HCT116 (cell line): ENCODE measurements around the gene ARFGAP1. TPM values are rescaled to one million over a fixed set of nuclear protein-coding genes. Genes with fewer than 3 reads are reported as not detected.

Source experiments
- ATAC-seq: fragments of 200-7000 bp; cut with Tn5 transposase; 2 replicates; pipeline ENCODE4 v1.9.1; 2020; ENCODE audit warnings: mild to moderate bottlenecking, moderate library complexity
- BruUV-seq: library from RNA; stranded (reverse); fragments of 400-500 nt; replicated peaks from 2 replicates; lab custom pipeline; 2021; lab: Mats Ljungman, UMichigan
- CTCF ChIA-PET: fragments of 300-600 bp; sonication (Branson Sonifier 250); formaldehyde crosslinking; loops from one replicate; lab custom pipeline; 2021; ENCODE audit warnings: antibody characterized with exemption; lab: Charles Lee
- POLR2A ChIA-PET: fragments of 300-600, 350-600 bp; sonication (Branson Sonifier 250); formaldehyde crosslinking; loops from one replicate; lab custom pipeline; 2021; ENCODE audit warnings: antibody characterized with exemption; lab: Charles Lee
- RAD21 ChIA-PET, 2 experiments: fragments of 300-600 bp; sonication (Branson Sonifier 250); formaldehyde crosslinking; loops; one replicate each; lab custom pipeline; 2023; ENCODE audit warnings: low total read pairs in 2 of 2; ENCODE audit not compliant: uncharacterized antibody in 2 of 2, unreplicated experiment in 2 of 2, low non-redundant PET in 1 of 2; lab: Charles Lee
- DNase-seq: peaks from one replicate; pipeline ENCODE4 v3.0.0-alpha.2; 2010; ENCODE audit warnings: low read depth, low spot score
- H2AFZ ChIP-seq: fragments of 200-600 bp; shearing (Covaris generic), sonication (generic); 2 replicates; pipeline ENCODE4 v1.6.1; 2017; ENCODE audit warnings: low read depth, mixed run types, mixed read lengths, antibody characterized with exemption, low read length; ENCODE audit not compliant: poor library complexity, severe bottlenecking
- H3K27ac ChIP-seq: 2 replicates; pipeline ENCODE4 v1.5.1; 2012; ENCODE audit warnings: low read depth, low read length
- H3K27me3 ChIP-seq: fragments of 200-600 bp; sonication (generic); 2 replicates; pipeline ENCODE4 v1.6.1; 2016; ENCODE audit warnings: mixed run types, low read length, mixed read lengths; ENCODE audit not compliant: insufficient read depth
- H3K36me3 ChIP-seq, 2 experiments: fragments of 200-500 bp in 1 of 2; fragments of 200-600 bp in 1 of 2; sonication (Bioruptor generic) in 1 of 2; sonication (generic) in 1 of 2; 2 replicates each; pipeline versions ENCODE4 v1.5.1 to v1.6.1; 2014 to 2016; ENCODE audit warnings: low read length in 2 of 2, inconsistent platforms in 1 of 2, mixed read lengths in 1 of 2, mixed run types in 1 of 2; ENCODE audit not compliant: insufficient read depth in 2 of 2, control insufficient read depth in 1 of 2
- H3K4me1 ChIP-seq, 2 experiments: fragments of 200-600 bp in 1 of 2; sonication (generic) in 1 of 2; 2 replicates each; pipeline versions ENCODE4 v1.5.1 to v1.6.1; 2012 to 2017; ENCODE audit warnings: low read length in 2 of 2, inconsistent platforms in 1 of 2, mild to moderate bottlenecking in 1 of 2, mixed read lengths in 1 of 2, mixed run types in 1 of 2, moderate library complexity in 1 of 2; ENCODE audit not compliant: insufficient read depth in 2 of 2, control insufficient read depth in 1 of 2
- H3K4me2 ChIP-seq: fragments of 200-600 bp; sonication (generic); 2 replicates; pipeline ENCODE4 v1.6.1; 2017; ENCODE audit warnings: mixed run types, low read length, mixed read lengths
- H3K4me3 ChIP-seq, 2 experiments: fragments of 200-600 bp in 1 of 2; sonication (generic) in 1 of 2; replicated peaks in 1 of 2; 2 replicates each; pipeline ENCODE4 v1.5.1; 2011 to 2016; ENCODE audit warnings: low read length in 2 of 2, control low read depth in 1 of 2, low read depth in 1 of 2, mild to moderate bottlenecking in 1 of 2, mixed read lengths in 1 of 2, mixed run types in 1 of 2
- H3K79me2 ChIP-seq: fragments of 200-600 bp; sonication (generic); 2 replicates; pipeline ENCODE4 v1.6.1; 2017; ENCODE audit warnings: mild to moderate bottlenecking, mixed run types, low read length, moderate library complexity, mixed read lengths; ENCODE audit not compliant: insufficient read depth
- H3K9ac ChIP-seq: fragments of 200-600 bp; sonication (generic); 2 replicates; pipeline ENCODE4 v1.6.1; 2016; ENCODE audit warnings: low read length, mixed read lengths
- H3K9me2 ChIP-seq: fragments of 200-600 bp; sonication (generic), shearing (Covaris generic); 2 replicates; pipeline ENCODE4 v1.6.1; 2017; ENCODE audit warnings: mixed run types, mild to moderate bottlenecking, moderate library complexity; ENCODE audit not compliant: insufficient read depth
- H3K9me3 ChIP-seq, 2 experiments: fragments of 200-500 bp in 1 of 2; fragments of 200-600 bp in 1 of 2; sonication (Bioruptor generic) in 1 of 2; sonication (generic) in 1 of 2; 2 replicates each; pipeline ENCODE4 v1.6.1; 2014 to 2017; ENCODE audit warnings: low read length in 2 of 2, mixed read lengths in 2 of 2, inconsistent platforms in 1 of 2, low read depth in 1 of 2, mild to moderate bottlenecking in 1 of 2, mixed run types in 1 of 2, moderate library complexity in 1 of 2; ENCODE audit not compliant: control insufficient read depth in 1 of 2, insufficient read depth in 1 of 2
- H4K20me1 ChIP-seq: fragments of 200-600 bp; sonication (generic), shearing (Covaris generic); 2 replicates; pipeline ENCODE4 v1.6.1; 2017; ENCODE audit warnings: mixed run types, mild to moderate bottlenecking, moderate library complexity; ENCODE audit not compliant: insufficient read depth
- CEBPB ChIP-seq: IDR thresholded peaks from 2 replicates; pipeline ENCODE4 v1.6.1; 2012; ENCODE audit warnings: low read depth
- EZH2phosphoT487 ChIP-seq: fragments of 200-600 bp; IDR thresholded peaks from 2 replicates; pipeline ENCODE4 v1.6.1; 2018; ENCODE audit warnings: antibody characterized with exemption, borderline replicate concordance
- ZBTB33 ChIP-seq: IDR thresholded peaks from 2 replicates; pipeline ENCODE4 v1.6.1; 2011; ENCODE audit warnings: mild to moderate bottlenecking, low read length, moderate library complexity; ENCODE audit not compliant: insufficient replicate concordance; ENCODE audit errors: extremely low read depth
- intact Hi-C: fragments of 100-400 bp; cut with micrococcal nuclease; formaldehyde crosslinking; loops from 2 replicates; pipeline ENCODE4 v1.10.0; 2022
- total RNA-seq: library from RNA; stranded (reverse); gene quantifications from one replicate; pipeline ENCODE4 v1.2.1, GENCODE V29; 2021; ENCODE audit not compliant: unreplicated experiment
- TF ChIP-seq, protein P1 (sequence below): IDR thresholded peaks from 2 replicates; pipeline ENCODE4 v1.6.1; 2012; ENCODE audit warnings: low read depth

ARFGAP1 gene
- total RNA-seq, 1 experiment from 2014 or later, result 94.4 TPM

GRCh38 chr20:63290677-63291472 lies 18.3 kb downstream of the ARFGAP1 start (continued):
- TF ChIP-seq ZBTB33 (no peak), CEBPB (no peak)
- TF ChIP-seq, all 23 proteins: peak for 2

DNA sequence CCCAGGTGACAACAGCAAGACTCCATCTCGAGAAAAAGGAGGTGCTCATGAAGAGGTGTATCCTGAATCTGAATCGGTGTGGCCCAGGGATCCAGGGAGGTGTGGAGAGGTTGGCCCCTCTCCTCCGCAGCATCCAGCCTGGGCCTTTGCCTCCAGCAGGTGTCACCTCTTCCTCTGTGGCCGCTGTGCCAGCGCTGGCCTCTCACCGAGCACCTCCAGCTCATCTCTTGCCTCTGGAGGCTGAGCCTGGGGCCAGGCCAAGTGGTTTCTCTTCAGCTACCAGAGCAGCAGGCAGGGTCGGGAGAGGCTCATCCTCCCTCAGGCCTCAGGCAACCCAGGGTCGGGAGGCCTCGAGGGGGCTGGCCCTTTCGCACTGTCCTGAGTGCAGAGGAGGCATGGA lies 19.2 kb downstream of the ARFGAP1 start:
- Histone ChIP-seq H3K27me3 (no peaks in the 10 kb centered on the region), H2AFZ (no peak overlapping the region), H4K20me1 (no peaks in the 10 kb centered on the region), H3K4me2 (no peak overlapping the region), H3K9me3 (no peaks in the 10 kb centered on the region), H3K4me1 (peaks cover 4 to 18% of the 10 kb centered on the region in 2 experiments; a peak in 3 of 4 replicates), H3K9ac (no peak overlapping the region), H3K9me2 (no peaks in the 10 kb centered on the region), H3K79me2 (no peaks in the 10 kb centered on the region), H3K36me3 (peaks cover 0 to 9% of the 10 kb centered on the region in 2 experiments; a peak in 1 of 4 replicates), H3K4me3 (no peak overlapping the region), H3K27ac (no peak overlapping the region)
- ChIA-PET POLR2A (no interaction called here), RAD21 (no interaction called here), CTCF (interaction anchor here (1.7 to 1.9 kb wide), 2 partner anchors 18 to 68 kb away, joined by 7 to 19 read pairs; no protein-coding TSS in a partner anchor)
- intact Hi-C loops, result loop anchor here (1.0 to 2.0 kb wide), 2 partner anchors 69 to 109 kb away; no protein-coding TSS in a partner anchor
- no TSS peak for BruUV-seq
- no peak for DNase-seq
- TF ChIP-seq EZH2phosphoT487, result no peak
- TF ChIP-seq, protein P1, sequence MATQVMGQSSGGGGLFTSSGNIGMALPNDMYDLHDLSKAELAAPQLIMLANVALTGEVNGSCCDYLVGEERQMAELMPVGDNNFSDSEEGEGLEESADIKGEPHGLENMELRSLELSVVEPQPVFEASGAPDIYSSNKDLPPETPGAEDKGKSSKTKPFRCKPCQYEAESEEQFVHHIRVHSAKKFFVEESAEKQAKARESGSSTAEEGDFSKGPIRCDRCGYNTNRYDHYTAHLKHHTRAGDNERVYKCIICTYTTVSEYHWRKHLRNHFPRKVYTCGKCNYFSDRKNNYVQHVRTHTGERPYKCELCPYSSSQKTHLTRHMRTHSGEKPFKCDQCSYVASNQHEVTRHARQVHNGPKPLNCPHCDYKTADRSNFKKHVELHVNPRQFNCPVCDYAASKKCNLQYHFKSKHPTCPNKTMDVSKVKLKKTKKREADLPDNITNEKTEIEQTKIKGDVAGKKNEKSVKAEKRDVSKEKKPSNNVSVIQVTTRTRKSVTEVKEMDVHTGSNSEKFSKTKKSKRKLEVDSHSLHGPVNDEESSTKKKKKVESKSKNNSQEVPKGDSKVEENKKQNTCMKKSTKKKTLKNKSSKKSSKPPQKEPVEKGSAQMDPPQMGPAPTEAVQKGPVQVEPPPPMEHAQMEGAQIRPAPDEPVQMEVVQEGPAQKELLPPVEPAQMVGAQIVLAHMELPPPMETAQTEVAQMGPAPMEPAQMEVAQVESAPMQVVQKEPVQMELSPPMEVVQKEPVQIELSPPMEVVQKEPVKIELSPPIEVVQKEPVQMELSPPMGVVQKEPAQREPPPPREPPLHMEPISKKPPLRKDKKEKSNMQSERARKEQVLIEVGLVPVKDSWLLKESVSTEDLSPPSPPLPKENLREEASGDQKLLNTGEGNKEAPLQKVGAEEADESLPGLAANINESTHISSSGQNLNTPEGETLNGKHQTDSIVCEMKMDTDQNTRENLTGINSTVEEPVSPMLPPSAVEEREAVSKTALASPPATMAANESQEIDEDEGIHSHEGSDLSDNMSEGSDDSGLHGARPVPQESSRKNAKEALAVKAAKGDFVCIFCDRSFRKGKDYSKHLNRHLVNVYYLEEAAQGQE, result no peak
- TF ChIP-seq, all 23 proteins: peak for 0
- ATAC-seq, result no peak
